Loucy (cell line): ENCODE measurements around the gene MYO18A.

Experiments used
- H2AFZ ChIP-seq: fragments of 200-600 bp; sonication (generic); 2 replicates; pipeline ENCODE4 v1.6.0; 2016; ENCODE audit warnings: antibody characterized with exemption, mild to moderate bottlenecking, low read length, moderate library complexity
- H3F3A ChIP-seq: fragments of 200-600 bp; 2 replicates; pipeline ENCODE4 v1.6.0; 2016; ENCODE audit warnings: antibody characterized with exemption, low read depth, mild to moderate bottlenecking
- H3K27me3 ChIP-seq: fragments of 200-600 bp; sonication (generic); 2 replicates; pipeline ENCODE4 v1.6.1; 2014; ENCODE audit warnings: low read length, mild to moderate bottlenecking; ENCODE audit not compliant: insufficient read depth, poor library complexity, severe bottlenecking
- H3K36me3 ChIP-seq: fragments of 200-600 bp; sonication (generic); 2 replicates; pipeline ENCODE4 v1.6.1; 2016; ENCODE audit warnings: low read length; ENCODE audit not compliant: insufficient read depth
- H3K4me1 ChIP-seq: fragments of 200-600 bp; sonication (generic); 2 replicates; pipeline ENCODE4 v1.5.1; 2014; ENCODE audit warnings: low read length, mild to moderate bottlenecking; ENCODE audit not compliant: insufficient read depth, poor library complexity, severe bottlenecking
- H3K4me2 ChIP-seq: fragments of 200-600 bp; sonication (generic); 2 replicates; pipeline ENCODE4 v1.6.0; 2014; ENCODE audit warnings: antibody characterized with exemption, low read length, low read depth, mild to moderate bottlenecking; ENCODE audit not compliant: poor library complexity, severe bottlenecking
- H3K4me3 ChIP-seq: fragments of 200-600 bp; sonication (generic); 2 replicates; pipeline ENCODE4 v1.5.1; 2014; ENCODE audit warnings: low read length, mild to moderate bottlenecking, mixed read lengths; ENCODE audit not compliant: poor library complexity, severe bottlenecking
- H3K79me2 ChIP-seq: fragments of 200-600 bp; sonication (generic); 2 replicates; pipeline ENCODE4 v1.6.1; 2014; ENCODE audit warnings: low read length; ENCODE audit not compliant: insufficient read depth
- H3K9ac ChIP-seq: fragments of 200-600 bp; sonication (generic); 2 replicates; pipeline ENCODE4 v1.6.0; 2014; ENCODE audit warnings: mild to moderate bottlenecking, low read depth, low read length, moderate library complexity; ENCODE audit not compliant: poor library complexity, severe bottlenecking
- H3K9me2 ChIP-seq: fragments of 200-600 bp; sonication (generic); replicated peaks from 2 replicates; pipeline ENCODE4 v1.6.1; 2016; ENCODE audit warnings: low read depth, low read length, mixed read lengths
- H3K9me3 ChIP-seq: fragments of 200-600 bp; sonication (generic); 2 replicates; pipeline ENCODE4 v1.6.1; 2014; ENCODE audit warnings: mild to moderate bottlenecking, antibody characterized with exemption, low read length, low read depth; ENCODE audit not compliant: insufficient read depth
- H4K20me1 ChIP-seq: fragments of 200-600 bp; sonication (generic); 2 replicates; pipeline ENCODE4 v1.6.0; 2014; ENCODE audit warnings: antibody characterized with exemption, low read length, mild to moderate bottlenecking; ENCODE audit not compliant: insufficient read depth, poor library complexity, severe bottlenecking
- EZH2phosphoT487 ChIP-seq: fragments of 200-600 bp; IDR thresholded peaks from 2 replicates; pipeline ENCODE4 v1.6.1; 2018; ENCODE audit warnings: antibody characterized with exemption, mild to moderate bottlenecking, moderate library complexity, borderline replicate concordance
- TF ChIP-seq, protein P1 (sequence below): fragments of 200-600 bp; sonication (generic); conservative IDR thresholded peaks from 2 replicates; pipeline ENCODE4 v1.5.1; 2014; ENCODE audit warnings: mild to moderate bottlenecking, antibody characterized with exemption, low read length

The MYO18A gene

DNA sequence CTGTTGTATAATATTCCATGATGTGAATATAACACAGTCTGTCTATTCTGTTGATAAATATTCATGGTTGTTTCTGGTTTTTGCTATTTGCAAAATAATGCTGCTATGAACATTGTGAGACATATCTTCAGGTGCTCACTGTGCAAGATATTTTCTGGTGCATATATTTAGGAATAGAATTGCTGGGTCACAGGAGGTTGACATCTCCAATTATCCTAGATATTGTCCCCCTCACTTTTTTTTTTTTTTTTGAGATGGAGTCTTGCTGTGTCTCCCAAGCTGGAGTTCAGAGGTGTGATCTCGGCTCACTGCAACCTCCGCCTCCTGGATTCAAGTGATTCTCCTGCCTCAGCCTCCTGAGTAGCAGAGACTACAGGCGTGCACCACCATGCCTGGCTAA, 14.5 kb upstream of the MYO18A start:
- Histone ChIP-seq H3F3A (no peaks in the 10 kb centered on the region), H3K36me3 (no peaks in the 10 kb centered on the region), H3K4me1 (peaks cover 12% of the 10 kb centered on the region), H3K4me2 (no peak overlapping the region), H3K4me3 (no peak overlapping the region), H3K9me2 (no peaks in the 10 kb centered on the region), H3K27me3 (no peaks in the 10 kb centered on the region), H2AFZ (no peak overlapping the region), H3K79me2 (no peaks in the 10 kb centered on the region), H3K9ac (no peak overlapping the region), H4K20me1 (no peaks in the 10 kb centered on the region), H3K9me3 (no peaks in the 10 kb centered on the region)
- no peak for TF ChIP-seq EZH2phosphoT487
- TF ChIP-seq, protein P1, sequence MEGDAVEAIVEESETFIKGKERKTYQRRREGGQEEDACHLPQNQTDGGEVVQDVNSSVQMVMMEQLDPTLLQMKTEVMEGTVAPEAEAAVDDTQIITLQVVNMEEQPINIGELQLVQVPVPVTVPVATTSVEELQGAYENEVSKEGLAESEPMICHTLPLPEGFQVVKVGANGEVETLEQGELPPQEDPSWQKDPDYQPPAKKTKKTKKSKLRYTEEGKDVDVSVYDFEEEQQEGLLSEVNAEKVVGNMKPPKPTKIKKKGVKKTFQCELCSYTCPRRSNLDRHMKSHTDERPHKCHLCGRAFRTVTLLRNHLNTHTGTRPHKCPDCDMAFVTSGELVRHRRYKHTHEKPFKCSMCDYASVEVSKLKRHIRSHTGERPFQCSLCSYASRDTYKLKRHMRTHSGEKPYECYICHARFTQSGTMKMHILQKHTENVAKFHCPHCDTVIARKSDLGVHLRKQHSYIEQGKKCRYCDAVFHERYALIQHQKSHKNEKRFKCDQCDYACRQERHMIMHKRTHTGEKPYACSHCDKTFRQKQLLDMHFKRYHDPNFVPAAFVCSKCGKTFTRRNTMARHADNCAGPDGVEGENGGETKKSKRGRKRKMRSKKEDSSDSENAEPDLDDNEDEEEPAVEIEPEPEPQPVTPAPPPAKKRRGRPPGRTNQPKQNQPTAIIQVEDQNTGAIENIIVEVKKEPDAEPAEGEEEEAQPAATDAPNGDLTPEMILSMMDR = no peak

DNA sequence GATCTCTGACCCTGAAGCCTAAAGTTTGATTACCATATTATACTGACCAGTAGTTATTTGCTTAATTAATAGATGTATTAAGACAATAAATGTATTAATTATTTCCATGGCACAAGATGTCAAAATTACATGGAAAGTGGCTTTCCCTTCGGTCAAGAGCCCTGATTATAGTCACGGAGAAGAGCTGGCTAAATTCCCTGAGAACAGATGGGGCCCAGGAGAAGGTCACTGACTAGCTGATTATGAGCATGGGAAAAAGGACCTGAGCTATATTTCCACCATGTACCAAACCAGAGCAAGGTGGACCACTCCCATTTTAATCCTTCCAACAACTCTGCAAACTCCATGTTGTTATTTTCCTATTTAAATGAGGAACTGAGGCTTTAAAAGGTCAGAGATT, 12.9 kb upstream of the MYO18A start:
- no peaks in the 10 kb centered on the region for H3F3A ChIP-seq
- H3K27me3 ChIP-seq = no peaks in the 10 kb centered on the region
- no peaks in the 10 kb centered on the region for H3K36me3 ChIP-seq
- H3K4me2 ChIP-seq = no peak overlapping the region
- no peak overlapping the region for H3K9ac ChIP-seq
- no peak overlapping the region for H2AFZ ChIP-seq
- H3K4me1 ChIP-seq = peaks cover 12% of the 10 kb centered on the region
- no peak overlapping the region for H3K4me3 ChIP-seq
- TF ChIP-seq, protein P1 = no peak
- no peak for TF ChIP-seq EZH2phosphoT487
- H3K79me2 ChIP-seq = no peaks in the 10 kb centered on the region
- H4K20me1 ChIP-seq = no peaks in the 10 kb centered on the region
- H3K9me3 ChIP-seq = no peaks in the 10 kb centered on the region
- H3K9me2 ChIP-seq = no peaks in the 10 kb centered on the region

DNA sequence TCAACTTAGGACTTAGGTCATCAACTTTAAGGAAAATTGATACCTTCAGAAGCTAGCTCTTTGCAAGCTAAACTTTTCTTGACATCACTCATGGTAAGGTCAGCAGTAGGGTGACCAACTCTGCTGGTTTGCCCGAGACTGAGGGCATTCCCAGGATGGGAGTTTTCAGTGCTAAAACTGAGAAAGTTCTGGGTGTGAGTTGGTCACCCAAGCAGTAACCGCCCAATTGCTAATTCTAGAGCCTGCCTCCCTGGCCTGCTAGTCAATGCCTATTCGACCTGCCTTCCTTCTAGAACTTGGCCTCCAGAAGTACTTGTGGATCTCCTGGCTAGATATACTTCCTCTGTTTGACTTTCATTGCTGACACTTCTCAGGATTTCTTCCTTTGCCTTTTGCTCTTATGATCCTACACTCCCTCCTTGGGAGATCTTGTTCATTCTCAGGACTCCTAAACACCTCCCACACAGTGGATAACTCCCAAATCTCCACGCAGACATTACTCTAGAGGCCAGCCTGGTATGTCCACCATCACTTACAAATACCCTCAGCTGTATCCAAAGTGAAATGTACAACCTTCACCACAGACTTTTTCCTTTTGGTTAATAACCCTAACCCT, 10.5 kb upstream of the MYO18A start:
- no peak overlapping the region for H3K4me2 ChIP-seq
- no peaks in the 10 kb centered on the region for H3K9me3 ChIP-seq
- H3K9ac ChIP-seq = no peak overlapping the region
- TF ChIP-seq EZH2phosphoT487 = no peak
- TF ChIP-seq, protein P1 = no peak
- no peaks in the 10 kb centered on the region for H3F3A ChIP-seq
- H3K4me3 ChIP-seq = no peak overlapping the region
- no peaks in the 10 kb centered on the region for H3K79me2 ChIP-seq
- no peaks in the 10 kb centered on the region for H4K20me1 ChIP-seq
- H3K36me3 ChIP-seq = no peaks in the 10 kb centered on the region
- H3K4me1 ChIP-seq = peaks cover 8% of the 10 kb centered on the region
- H2AFZ ChIP-seq = no peak overlapping the region
- H3K27me3 ChIP-seq = no peaks in the 10 kb centered on the region
- H3K9me2 ChIP-seq = no peaks in the 10 kb centered on the region
